Measurements from ENCODE around the gene AK4.

AK4 gene

GRCh38 chr1:65265651-65266351 lies 117.8 kb downstream of the AK4 start (continued):
- TF ChIP-seq, protein P1, sequence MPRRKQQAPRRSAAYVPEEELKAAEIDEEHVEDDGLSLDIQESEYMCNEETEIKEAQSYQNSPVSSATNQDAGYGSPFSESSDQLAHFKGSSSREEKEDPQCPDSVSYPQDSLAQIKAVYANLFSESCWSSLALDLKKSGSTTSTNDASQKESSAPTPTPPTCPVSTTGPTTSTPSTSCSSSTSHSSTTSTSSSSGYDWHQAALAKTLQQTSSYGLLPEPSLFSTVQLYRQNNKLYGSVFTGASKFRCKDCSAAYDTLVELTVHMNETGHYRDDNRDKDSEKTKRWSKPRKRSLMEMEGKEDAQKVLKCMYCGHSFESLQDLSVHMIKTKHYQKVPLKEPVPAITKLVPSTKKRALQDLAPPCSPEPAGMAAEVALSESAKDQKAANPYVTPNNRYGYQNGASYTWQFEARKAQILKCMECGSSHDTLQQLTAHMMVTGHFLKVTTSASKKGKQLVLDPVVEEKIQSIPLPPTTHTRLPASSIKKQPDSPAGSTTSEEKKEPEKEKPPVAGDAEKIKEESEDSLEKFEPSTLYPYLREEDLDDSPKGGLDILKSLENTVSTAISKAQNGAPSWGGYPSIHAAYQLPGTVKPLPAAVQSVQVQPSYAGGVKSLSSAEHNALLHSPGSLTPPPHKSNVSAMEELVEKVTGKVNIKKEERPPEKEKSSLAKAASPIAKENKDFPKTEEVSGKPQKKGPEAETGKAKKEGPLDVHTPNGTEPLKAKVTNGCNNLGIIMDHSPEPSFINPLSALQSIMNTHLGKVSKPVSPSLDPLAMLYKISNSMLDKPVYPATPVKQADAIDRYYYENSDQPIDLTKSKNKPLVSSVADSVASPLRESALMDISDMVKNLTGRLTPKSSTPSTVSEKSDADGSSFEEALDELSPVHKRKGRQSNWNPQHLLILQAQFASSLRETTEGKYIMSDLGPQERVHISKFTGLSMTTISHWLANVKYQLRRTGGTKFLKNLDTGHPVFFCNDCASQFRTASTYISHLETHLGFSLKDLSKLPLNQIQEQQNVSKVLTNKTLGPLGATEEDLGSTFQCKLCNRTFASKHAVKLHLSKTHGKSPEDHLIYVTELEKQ (tag by site-specific recombination; IDR thresholded peaks at IDR 0.05; ENCODE audit: borderline replicate concordance) = no peak
- no peak for TF ChIP-seq ZNF518A (tag by site-specific recombination; conservative IDR thresholded peaks at IDR 0.05; ENCODE audit: low read depth)
- TF ChIP-seq ZNF561 (tag by site-specific recombination; IDR thresholded peaks at IDR 0.05; ENCODE audit: borderline replicate concordance) = peak; percentile 89
- TF ChIP-seq ZNF76 (tag by site-specific recombination; IDR thresholded peaks at IDR 0.05; ENCODE audit: borderline replicate concordance, low read depth) = peak; percentile 34; the same call in 1 of the 2 replicates
- TF ChIP-seq, protein P2, sequence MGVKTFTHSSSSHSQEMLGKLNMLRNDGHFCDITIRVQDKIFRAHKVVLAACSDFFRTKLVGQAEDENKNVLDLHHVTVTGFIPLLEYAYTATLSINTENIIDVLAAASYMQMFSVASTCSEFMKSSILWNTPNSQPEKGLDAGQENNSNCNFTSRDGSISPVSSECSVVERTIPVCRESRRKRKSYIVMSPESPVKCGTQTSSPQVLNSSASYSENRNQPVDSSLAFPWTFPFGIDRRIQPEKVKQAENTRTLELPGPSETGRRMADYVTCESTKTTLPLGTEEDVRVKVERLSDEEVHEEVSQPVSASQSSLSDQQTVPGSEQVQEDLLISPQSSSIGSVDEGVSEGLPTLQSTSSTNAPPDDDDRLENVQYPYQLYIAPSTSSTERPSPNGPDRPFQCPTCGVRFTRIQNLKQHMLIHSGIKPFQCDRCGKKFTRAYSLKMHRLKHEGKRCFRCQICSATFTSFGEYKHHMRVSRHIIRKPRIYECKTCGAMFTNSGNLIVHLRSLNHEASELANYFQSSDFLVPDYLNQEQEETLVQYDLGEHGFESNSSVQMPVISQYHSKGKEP (tag by site-specific recombination; IDR thresholded peaks at IDR 0.05) = no peak
- TF ChIP-seq IKZF3 (tag by site-specific recombination; IDR thresholded peaks at IDR 0.05) = peak; percentile 95
- no peak for TF ChIP-seq ZNF654 (tag by site-specific recombination; IDR thresholded peaks at IDR 0.05; ENCODE audit: low read depth)
- peak; percentile 79 for TF ChIP-seq HIC1 (tag by site-specific recombination; IDR thresholded peaks at IDR 0.05)
- no peak for TF ChIP-seq ZNF423 (tag by site-specific recombination; IDR thresholded peaks at IDR 0.05)
- TF ChIP-seq ZFP41 (tag by site-specific recombination; IDR thresholded peaks at IDR 0.05; ENCODE audit: borderline replicate concordance) = no peak
- no peak for TF ChIP-seq ZNF426 (tag by site-specific recombination; IDR thresholded peaks at IDR 0.05)
- peak; percentile 76 for TF ChIP-seq ZNF692 (tag by site-specific recombination; IDR thresholded peaks at IDR 0.05)
- TF ChIP-seq, protein P3, sequence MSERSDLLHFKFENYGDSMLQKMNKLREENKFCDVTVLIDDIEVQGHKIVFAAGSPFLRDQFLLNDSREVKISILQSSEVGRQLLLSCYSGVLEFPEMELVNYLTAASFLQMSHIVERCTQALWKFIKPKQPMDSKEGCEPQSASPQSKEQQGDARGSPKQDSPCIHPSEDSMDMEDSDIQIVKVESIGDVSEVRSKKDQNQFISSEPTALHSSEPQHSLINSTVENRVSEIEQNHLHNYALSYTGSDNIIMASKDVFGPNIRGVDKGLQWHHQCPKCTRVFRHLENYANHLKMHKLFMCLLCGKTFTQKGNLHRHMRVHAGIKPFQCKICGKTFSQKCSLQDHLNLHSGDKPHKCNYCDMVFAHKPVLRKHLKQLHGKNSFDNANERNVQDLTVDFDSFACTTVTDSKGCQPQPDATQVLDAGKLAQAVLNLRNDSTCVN (tag by site-specific recombination; optimal IDR thresholded peaks at IDR 0.05) = peak; percentile 98
- peak; percentile 99 for TF ChIP-seq ZBTB8A (tag by site-specific recombination; IDR thresholded peaks at IDR 0.05)
- TF ChIP-seq ZNF335 (tag by site-specific recombination; conservative IDR thresholded peaks at IDR 0.05) = peak; percentile 87
- TF ChIP-seq GLIS1 (tag by site-specific recombination; IDR thresholded peaks at IDR 0.05) = peak; percentile 31; the same call in 1 of the 2 replicates
- TF ChIP-seq, protein P4, sequence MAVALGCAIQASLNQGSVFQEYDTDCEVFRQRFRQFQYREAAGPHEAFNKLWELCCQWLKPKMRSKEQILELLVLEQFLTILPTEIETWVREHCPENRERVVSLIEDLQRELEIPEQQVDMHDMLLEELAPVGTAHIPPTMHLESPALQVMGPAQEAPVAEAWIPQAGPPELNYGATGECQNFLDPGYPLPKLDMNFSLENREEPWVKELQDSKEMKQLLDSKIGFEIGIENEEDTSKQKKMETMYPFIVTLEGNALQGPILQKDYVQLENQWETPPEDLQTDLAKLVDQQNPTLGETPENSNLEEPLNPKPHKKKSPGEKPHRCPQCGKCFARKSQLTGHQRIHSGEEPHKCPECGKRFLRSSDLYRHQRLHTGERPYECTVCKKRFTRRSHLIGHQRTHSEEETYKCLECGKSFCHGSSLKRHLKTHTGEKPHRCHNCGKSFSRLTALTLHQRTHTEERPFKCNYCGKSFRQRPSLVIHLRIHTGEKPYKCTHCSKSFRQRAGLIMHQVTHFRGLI (tag by site-specific recombination; IDR thresholded peaks at IDR 0.05) = peak; percentile 63
- TF ChIP-seq BCL11B (tag by site-specific recombination; IDR thresholded peaks at IDR 0.05; ENCODE audit: low read depth) = no peak
- no peak for TF ChIP-seq ZNF266 (tag by site-specific recombination; IDR thresholded peaks at IDR 0.05; ENCODE audit: low read depth)
- no peak for TF ChIP-seq ZNF391 (tag by site-specific recombination; IDR thresholded peaks at IDR 0.05; ENCODE audit: borderline replicate concordance, low read depth)
- no peak for TF ChIP-seq ZNF221 (tag by site-specific recombination; IDR thresholded peaks at IDR 0.05; ENCODE audit: borderline replicate concordance)

All from HEK293 (cell line).